SIG-M5 (cell line): Measurements from ENCODE around the gene CDRT15.
"Not testable (repeated sequence)": the region's sequence is repeated elsewhere in the genome, so short reads cannot be mapped to it uniquely, and the experiment has no call there.

Experiments used
- DNase-seq: peaks from one replicate; lab custom pipeline; 2025; lab: John Stamatoyannopoulos, UW

CDRT15 gene

DNA sequence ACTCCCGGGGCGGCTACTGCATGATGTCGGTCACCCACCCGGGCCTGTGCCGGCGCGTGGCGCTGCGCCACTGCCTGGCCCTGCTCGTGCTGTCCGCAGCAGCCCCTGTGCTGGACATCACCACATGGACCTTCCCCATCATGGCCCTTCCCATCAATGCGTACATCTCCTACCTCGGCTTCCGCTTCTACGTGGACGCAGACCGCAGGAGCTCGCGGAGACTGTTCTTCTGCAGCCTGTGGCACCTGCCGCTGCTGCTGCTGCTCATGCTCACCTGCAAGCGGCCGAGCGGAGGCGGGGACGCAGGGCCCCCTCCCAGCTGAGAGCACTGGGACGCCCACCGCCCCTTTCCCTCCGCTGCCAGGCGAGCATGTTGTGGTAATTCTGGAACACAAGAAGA, 29.8 kb downstream of the CDRT15 start:
- no peak for DNase-seq

DNA sequence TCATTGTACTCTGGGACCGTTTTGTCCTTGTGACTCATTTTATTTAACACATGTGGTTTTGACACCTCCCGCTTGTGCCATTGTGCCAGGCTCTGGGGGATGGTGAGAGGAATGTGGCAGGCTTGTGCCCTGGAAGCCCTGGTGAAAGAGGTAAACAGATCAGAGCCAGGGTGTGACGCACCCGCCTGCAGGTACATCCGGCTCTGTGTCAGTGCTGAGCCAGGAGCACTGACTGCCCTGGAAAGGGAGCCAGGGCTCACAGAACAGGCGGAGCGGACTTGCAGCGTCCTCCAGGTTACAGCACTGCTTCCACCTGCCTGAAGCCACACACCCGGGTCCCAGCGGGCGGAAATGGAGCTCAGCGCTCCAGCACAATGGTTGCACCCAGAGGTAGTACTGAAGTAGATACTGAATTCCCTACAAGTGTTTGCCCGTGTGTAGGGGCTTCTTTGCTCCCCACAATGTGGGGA, 30.6 kb downstream of the CDRT15 start:
- no peak for DNase-seq

DNA sequence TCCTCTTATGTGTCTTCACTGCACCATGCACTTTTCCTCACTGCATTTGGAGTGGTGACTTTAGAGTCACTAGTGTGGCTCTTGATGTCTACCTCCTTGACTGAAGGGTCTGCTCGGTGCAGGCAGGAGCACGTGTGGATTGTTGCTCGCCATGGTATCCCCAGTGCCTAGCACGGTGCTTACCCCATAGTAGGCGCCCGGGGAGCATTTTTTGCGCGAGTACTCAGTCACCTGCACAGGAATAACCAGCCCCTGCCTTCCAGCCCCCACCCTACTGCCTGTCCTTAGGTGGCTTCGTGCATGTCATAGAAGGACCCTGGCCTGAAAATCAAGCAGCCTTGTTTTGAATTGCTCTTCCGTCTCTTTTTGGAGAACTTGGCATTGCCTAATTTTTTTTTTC, 31.3 kb downstream of the CDRT15 start:
- no peak for DNase-seq

DNA sequence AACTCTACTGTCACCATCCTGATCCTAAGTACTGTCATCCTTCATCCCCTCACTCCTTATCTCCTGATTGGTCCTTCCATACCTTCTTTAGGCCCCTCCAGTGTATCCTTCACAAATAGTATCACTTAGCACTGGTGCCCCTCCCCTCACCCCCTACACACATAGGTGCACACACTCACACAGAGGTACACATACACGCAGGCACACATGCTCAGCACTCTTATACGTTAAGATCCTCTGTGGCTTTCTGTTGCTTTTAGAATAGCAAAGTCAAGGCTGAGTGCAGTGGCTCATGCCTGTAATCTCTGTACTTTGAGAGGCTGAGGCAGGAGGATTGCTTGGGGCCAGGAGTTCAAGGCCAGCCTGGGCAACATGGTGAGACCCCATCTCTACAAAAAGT, 32.1 kb downstream of the CDRT15 start:
- no peak for DNase-seq

DNA sequence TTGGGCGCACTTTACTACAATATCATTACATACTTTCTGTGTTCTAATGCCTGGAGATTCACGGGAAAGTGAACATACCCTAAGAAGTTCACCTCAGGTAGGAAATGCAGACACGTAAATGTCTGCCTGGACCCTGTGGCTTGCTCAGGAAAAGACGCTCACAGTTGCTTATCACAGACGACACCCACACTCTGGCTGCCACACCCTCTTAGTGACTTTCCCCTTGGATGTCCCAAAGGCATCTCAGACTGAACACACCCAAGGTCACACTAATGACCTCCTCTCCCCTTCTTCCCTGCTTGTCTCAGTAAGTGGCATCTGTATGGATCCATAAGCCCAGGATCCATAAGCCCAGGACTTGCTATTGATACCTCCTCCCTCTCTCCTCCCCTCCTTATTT, 32.6 kb downstream of the CDRT15 start:
- DNase-seq, result no peak

DNA sequence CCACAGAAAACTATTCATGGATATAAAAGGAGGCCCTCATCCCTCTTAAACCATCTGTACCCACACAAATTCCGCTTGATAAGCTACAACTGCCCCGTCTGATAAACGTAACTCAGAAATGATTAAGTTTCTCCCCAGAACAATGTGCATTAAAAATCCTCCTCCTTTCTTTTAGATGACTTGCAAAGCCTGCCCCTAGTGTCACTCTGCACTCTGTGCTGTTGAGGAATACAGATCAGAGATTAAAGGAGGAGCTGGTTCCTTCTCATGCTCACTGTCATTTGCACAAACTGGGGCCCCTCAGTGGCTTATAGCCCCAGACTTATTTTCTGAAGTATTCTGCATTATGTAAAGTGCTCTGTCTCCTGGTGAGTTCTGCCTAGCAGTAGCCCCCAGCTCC, 33.3 kb downstream of the CDRT15 start:
- DNase-seq, result no peak

DNA sequence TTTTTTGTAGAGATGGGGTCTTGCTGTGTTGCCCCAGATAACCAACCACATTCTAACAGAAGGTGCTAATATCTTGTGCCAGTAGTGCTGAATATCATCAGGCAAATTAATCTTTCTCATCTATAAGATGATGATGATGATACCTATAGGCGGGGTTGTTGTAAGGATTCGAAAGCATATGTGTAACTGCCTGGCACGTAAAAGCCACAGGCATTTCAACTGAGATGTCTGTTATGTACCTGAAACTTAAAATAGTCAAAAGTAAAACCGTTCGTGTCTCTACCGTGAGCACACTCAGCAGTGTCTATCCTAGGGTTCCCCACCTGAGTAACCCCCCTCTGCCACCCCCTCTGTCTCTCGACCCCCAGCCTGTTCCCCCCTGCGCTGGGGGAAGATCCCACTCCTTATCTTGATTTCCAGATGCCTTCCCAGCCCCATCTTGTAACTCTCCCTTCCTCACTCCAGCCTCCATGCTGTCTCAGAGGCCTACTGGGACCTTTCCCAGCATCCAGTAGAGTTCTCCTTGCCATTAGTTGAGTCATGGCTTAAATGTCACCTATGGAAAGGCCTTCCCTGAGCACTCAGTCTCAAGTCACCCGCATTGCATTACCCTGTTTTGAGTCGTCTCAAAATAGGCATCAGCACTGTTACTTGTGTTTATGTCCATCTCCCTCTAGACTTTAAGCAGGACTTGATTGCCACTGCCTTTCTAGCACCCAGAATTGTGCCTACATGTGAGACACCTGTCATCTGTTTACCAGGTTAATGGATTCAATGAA, 34.1 kb downstream of the CDRT15 start:
- DNase-seq, result no peak

DNA sequence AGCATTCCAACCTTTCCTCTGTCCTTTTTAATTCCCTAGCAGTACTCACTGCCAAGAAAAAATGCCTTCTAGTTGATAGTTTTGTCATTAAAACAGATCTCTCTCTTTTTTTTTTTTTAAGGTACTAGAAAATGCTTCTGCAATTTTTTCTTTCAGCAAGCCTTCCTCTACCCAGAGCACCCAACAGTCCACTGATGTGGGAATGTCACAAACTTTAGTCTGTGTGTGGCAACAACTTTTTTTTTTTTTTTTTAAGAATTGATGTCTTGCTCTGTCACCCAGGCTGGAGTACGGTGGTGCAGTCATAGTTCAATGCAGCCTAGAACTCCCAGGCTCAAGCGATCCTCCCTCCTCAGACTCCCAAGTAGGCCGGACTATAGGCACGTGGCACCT, 34.7 kb downstream of the CDRT15 start:
- no peak for DNase-seq

DNA sequence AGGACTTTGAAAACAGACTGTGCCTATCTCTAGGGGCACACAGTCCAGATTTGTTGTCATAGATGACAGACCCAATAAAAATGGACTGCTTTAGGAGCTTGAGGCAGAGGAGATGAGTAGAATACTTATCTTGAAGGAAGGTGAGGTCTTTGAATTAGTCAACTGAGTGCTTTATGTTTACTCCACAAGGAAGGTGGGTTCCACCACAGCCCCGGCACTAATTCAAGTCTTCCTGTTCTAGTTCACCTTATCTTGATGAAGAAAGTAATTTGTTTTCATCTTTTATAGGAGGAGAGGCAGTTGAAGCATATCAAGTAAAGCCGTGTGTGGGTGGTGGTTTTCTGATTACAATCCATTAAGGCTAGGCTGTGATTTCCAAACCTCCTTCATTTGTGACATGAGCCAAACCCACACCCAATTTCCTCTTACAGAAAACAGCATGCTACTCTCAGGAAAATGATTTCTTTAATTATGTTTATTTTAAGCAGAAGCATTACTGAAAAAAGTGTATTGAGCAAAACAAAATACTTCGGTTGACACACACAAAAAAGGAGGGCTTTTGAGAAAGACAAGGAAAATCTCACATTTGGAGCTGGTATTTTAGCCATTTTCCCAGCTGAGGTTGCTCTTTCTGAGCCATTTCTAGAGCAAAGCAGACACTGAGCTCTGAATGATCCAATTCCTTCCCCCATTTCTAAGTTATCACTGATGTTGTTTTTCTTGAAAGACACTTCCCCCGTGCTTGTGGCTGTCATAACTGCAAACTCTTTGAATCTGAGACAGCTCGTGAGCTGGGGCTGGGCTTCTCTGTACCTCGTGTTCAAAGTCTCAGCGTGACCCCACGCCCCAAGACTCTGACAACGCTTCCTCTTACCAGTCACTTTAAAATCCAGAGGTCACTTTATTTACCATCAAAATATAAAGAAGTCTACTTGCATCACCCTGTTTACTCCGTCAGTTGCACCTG, 35.4 kb downstream of the CDRT15 start:
- no peak for DNase-seq

DNA sequence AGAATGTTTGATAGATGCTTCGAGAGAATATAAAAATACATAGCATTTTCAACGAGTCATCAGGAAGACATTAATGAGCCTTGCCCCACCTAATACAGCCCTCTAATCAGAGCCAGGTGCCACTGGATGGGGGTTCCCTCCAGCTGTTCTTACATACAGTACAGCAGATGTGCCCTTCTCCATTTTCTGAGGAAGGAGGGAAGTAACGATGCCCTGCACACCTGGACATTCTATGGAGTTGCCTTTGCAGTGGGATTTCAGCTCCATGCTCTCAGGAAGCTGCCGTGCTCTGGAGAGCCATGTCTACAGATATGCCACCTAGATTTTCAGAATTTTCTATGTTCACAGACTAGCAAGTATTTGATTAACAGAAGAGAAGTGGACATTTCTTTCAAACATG, 36.3 kb downstream of the CDRT15 start:
- DNase-seq, result no peak

DNA sequence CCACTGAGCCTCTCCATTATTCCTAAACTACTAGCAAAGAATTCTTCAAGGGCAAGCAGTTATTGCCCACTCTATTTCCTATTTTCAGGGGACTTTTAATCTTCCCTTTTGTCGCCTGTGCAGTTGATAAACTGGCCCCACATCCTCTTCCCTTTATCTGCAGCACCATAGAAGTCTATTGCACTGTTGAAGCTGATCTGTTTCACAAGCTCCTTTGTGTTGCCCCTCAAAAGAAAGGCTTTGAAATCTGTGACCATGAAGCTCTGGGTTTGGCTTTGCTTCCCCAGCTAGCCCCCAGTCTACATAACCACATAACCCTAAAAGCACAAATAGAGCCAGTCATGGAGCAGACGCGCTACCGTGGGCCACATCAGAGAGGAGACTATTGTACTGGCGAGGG, 37.1 kb downstream of the CDRT15 start:
- no peak for DNase-seq

DNA sequence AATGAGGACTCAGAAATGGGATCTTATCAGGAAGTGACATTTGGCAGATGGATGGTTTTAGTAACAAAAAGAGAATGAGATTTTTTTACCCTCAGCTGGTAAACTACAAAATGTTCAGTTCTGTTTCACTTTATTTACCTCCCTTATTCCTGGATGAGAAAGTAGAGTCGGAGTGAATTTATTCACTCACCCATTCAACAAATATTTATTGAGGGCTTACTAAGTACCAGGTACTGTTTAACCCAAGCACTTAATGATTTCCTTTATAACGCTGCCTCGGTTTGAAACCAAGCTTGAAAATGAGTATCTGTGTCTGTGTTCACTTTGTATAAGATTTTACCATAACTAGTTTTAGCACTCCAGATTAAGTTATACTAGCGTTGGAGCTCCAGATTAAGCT, 38.1 kb downstream of the CDRT15 start:
- no peak for DNase-seq

DNA sequence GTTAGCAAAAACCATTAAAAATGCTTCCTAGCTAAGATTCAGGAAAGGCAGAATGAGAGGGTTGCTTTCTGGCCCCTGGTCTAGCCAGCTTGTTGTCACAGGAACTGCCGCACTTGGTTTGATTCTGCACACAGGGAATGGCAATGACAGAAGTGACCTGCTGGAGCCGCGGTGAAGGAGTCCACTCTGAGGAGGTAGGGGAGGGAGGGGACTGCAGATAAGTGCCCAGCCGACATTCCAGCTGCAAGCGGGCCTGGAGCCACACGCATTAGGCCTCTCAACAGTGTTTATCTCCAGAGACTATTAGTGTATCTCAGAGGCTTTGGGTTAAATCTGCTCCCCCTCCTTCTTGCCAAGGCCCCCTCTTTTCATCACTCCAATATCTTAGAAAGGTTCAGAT, 38.6 kb downstream of the CDRT15 start:
- no peak for DNase-seq

DNA sequence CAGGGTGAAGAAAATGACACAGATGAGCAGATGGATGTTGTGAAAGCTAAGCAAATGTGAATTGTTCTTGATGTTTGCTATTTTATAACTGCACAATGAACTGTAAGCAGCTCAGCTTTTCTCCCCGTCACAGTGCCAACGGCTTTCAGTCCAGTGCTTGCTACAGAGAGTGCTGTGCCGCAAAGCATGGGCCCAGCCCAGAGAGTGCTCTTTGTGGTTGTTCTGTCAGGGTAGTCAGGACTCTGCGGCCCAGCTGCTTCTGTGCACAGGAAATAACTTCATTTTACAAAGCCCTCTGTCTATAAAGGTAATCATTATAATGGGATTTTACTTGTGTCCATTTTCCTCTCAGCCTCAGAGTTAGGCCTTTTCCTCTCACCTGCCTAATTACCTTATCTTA, 39.1 kb downstream of the CDRT15 start:
- DNase-seq, result no peak

DNA sequence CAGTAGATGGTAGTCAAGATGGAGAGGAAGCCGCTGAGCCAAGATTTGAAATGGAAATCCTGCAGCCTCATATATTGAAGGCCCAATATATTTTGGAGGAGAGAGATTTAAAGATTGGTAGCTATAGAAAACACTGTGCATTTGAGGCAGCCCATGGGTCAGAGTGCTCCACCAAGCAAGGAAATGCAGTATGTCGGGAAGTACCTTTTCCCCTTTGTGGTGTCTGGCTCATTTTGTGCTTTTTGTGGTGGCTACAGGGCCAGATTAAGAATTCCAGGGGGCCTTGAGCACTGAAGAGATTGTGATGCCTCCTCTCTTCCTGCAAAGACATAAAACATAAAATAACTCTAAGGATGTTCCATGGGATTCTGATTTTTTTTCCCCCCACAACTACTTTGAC, 39.6 kb downstream of the CDRT15 start:
- DNase-seq, result no peak

DNA sequence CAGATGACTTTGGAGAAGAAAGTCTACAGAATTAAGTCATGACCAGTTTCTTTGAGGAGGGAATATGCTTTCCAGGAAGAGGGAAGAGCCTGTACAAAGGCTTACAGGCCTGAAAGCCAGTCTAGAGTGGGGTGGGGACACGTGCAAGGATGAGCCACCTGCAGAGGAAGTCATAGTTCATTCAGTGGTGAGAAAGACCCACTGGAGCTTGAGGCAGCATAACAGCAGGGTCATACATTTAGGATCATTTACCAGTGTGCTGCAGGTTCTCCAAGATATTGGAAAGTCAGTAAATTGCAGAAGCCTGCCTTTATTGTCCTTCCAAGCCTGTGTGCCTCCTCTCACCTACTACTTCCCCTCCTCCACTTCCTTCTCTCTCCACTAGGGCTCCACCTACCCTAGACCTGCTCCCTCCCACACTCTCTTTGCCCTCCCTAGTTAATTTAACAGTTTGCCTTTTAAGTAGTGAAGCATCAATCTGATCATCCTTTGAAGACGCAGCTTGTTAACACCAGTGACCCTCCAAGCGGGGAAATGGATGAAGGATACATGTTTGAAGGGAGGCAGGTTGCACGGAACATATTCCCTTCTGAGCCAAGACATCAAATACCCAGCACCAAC, 40.2 kb downstream of the CDRT15 start:
- DNase-seq, result no peak

DNA sequence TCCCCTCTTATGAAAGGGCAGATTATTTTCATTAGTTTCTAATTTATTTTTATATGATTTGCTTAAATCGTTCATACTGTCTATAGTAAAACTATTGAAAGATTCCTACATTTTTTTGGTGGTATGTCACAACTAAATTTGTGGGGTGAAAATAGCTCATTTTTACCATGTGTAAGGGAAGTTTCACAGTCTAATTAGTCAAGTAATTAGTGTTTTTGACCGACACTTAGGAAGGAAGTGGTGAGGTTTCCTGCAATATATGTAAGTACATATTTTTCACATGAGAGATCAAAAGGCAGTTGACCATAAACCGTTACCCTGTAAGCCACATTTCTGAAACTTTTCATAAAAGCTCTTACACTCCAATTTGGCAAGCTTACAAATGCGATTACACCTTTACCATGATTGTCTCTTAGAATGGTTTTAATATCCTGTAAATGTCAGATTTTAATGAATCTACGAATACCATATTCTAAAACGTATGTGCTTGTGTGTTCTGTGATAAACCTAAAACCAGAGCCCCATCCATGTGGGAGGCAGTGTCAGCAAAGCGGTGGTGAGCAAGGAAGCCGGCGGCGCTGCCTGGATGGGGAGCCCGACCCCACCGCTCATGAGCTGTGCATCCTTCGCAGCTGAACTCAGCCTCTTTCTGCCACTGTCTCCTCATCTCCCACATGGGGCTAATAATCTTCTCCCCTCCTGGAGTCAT, 43.9 kb downstream of the CDRT15 start:
- not testable (repeated sequence) for DNase-seq

DNA sequence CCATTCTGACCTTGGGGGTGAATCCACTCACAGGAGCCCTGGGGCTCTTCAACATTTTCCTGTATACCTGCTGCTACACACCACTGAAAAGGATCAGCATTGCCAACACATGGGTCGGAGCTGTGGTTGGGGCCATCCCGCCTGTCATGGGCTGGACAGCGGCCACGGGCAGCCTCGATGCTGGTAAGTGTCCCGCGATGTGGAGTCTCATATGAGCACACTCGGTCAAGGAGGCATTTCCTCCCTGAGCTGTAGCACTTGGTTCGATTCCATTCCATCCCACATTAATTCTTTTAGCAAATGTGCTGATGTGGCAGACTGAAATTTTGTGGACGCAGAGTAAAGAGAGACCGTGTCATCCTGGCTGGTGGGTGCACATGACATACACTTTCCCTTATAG, 44.6 kb downstream of the CDRT15 start:
- not testable (repeated sequence) for DNase-seq

DNA sequence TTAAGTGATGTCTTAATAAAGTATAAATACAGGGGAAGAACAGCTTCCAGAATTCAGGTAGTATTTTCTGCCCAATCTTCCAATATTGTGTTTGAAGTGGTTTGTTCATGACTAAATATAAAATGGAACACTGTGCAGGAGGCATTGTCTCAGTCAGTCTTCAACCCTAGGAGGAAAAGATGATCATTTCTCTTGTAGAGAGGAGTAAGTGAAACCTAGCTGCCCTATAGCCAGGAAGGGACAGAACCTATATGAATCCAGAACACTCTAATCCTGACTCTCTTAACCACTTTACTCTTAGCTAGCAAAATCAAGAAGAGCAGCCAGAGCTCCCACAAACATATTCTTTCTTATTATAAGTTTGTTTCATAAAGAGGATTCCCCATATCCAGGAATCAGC, 45.2 kb downstream of the CDRT15 start:
- DNase-seq, result not testable (repeated sequence)

DNA sequence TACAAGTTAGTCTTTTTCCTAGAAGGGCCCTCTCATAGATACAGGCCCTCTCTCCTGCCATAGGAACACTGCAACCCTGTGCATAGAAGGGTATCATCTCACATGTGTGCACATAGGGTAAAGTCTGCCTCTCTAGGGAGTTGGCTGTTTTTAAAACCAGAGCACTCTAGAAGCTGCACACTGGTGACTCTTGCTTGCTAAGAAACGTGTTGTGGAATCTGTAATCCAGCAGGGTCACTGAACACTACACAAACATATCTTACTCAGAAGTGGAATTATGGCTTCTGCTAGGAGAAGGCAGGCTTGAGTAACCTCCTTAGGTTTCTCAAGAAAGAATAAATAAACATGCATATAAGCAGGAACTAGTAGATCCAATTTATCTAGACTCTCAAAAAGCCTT, 45.9 kb downstream of the CDRT15 start:
- DNase-seq, result not testable (repeated sequence)

DNA sequence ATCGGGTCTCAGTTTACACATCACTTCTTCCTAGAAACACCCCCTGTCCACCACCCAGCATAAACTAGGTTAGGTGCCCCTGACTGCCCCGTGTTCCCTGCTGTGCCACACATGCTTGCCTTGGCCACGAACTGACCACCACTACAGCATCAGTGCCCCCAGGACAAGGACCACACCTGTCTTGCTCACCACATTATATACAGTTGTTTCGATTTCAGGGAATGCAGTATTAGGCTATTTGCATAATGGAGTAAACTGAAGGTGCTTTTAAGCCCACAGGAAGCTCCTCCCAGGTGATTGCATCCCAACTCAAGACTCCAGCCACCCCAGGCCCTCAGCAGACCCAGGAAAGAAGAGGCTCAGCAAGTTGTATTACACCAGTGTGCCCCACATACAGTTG, 50.2 kb downstream of the CDRT15 start:
- not testable (repeated sequence) for DNase-seq
